Fibroblast of mammary gland (primary cell): ENCODE measurements around the gene RPS10.
A peak's percentile ranks its signal among the peaks of the same experiment; 100 is the strongest.

ENCODE experiments used
- DNase-seq: peaks from one replicate; pipeline ENCODE4 v3.0.0-alpha.2; 2010; ENCODE audit warnings: low read depth
- H3K4me3 ChIP-seq: 2 replicates; pipeline ENCODE4 v1.5.1; 2011; ENCODE audit warnings: low read depth, mild to moderate bottlenecking, low read length, moderate library complexity; ENCODE audit not compliant: control insufficient read depth
- TF ChIP-seq, protein P1 (sequence below): conservative IDR thresholded peaks from 2 replicates; pipeline ENCODE4 v1.5.1; 2011; ENCODE audit warnings: low read depth, low read length, inconsistent platforms; ENCODE audit not compliant: control insufficient read depth, insufficient read depth

RPS10 gene

DNA sequence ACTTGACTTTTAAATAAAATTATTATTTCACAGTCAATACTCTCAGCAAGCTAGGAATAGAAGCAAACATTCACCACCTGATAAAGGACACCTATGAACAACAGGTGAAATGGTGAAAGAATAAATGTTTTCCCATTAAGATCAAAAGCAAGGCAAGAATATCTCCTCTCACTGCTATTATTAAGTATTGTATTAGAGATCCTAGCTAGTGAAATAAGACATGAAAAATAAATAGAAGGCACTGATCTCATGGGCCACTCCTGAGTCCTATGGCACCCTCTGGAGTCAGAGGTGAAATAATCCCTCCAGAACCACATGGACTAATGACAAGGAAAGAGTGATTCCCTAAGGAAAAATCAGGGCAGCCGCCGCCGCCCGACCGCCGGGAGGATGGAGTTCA is 29.4 kb downstream of the RPS10 start:
- DNase-seq = no peak
- no peak overlapping the region for H3K4me3 ChIP-seq
- TF ChIP-seq, protein P1, sequence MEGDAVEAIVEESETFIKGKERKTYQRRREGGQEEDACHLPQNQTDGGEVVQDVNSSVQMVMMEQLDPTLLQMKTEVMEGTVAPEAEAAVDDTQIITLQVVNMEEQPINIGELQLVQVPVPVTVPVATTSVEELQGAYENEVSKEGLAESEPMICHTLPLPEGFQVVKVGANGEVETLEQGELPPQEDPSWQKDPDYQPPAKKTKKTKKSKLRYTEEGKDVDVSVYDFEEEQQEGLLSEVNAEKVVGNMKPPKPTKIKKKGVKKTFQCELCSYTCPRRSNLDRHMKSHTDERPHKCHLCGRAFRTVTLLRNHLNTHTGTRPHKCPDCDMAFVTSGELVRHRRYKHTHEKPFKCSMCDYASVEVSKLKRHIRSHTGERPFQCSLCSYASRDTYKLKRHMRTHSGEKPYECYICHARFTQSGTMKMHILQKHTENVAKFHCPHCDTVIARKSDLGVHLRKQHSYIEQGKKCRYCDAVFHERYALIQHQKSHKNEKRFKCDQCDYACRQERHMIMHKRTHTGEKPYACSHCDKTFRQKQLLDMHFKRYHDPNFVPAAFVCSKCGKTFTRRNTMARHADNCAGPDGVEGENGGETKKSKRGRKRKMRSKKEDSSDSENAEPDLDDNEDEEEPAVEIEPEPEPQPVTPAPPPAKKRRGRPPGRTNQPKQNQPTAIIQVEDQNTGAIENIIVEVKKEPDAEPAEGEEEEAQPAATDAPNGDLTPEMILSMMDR = no peak

DNA sequence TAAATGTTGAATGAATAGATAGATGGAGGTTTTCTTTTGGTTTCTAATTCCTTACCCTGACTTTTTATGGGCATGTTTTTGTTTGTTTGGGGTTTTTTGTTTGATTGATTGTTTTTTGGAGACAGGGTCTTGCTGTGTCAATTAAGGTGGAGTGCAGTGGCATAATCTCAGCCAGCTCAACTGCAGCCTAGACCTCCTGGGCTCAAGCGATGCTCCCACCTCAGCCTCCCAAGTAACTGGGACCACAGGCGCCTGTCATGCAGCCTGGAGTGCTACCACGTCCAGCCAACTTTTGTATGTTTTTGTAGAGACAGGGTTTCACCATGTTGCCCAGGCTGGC is 31.9 kb downstream of the RPS10 start:
- no peak for DNase-seq
- TF ChIP-seq, protein P1 = no peak
- H3K4me3 ChIP-seq = no peak overlapping the region

DNA sequence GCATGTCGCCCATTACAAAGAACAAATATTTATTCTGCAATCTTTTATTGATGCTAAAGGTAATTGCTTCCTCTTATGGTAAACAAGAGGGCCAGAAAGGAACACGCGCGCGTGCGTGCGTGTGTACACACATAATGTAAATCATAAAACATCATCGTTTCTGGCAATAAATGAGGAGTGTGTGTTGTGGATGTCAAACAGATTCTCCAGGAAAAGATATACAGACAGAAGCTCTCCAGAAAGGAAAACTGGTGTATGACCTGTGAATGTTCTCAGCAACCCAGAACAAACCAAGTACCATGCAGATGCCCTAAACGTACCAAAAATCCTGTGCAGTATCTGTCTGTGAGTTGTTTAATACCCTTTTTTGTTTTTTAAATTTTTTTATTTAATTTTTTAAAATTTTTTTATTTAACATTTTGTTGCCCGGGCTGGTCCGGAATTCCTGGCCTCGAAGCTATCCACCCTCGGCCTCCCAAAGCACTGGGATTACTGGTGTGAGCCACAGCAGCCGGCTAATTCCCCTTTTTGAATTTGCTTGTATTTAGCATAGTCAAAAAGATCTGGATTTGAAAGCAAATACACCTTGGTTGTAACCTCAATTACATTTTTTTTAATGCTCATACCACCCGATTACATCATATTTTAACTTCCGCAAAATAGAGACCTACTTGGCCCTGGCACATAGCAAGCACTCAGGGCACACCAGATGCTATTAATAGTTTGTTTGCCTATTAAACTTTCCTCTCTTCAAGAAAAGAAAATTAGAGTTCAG is 32.5 kb downstream of the RPS10 start:
- H3K4me3 ChIP-seq = peak overlapping the region; percentile 58
- TF ChIP-seq, protein P1 = no peak
- DNase-seq = no peak

DNA sequence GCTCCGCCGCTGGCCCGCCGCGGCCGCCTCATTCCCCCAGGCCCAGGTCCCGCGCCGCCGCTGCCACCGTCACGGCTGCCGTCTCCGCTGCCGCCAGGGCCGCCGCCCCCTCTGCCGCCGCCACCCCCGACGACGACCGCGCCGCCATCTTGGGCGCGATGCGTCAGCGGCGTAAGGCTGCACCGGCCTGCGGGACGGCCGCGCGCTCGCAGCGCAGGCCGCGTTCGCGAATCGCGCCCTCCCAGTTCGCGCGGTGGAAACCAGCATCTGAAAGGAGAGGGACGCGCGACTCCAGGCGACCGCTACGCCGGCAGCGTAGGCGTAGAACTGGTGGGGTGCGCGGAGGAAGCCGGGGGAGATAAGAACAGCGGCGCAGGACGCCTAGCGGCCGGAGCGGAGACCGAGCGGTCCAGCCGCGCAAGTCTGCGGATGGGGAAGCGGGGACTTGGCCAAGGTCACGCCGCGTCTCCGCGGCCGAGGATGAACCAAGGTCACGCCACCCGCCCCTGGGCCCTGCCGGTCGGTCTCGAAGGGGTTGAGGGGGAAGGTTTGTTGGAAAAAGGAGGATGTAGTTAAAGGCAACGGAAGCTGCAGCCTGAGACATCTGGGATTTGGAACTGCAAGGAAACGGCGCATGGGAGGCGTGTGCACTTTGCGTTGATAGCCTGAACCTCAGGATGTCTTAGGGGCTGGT is 33.2 kb downstream of the RPS10 start, which contains the start of gene NUDT3:
Gene NUDT3 (minus strand): TSS at position 173 of the 694 bp plus-strand sequence. CDS start 307 bp downstream, outside the sequence.
- peak; percentile 91 for DNase-seq
- H3K4me3 ChIP-seq = peak within 1 kb of the TSS; percentile 58
- TF ChIP-seq, protein P1 = peak; percentile 69

DNA sequence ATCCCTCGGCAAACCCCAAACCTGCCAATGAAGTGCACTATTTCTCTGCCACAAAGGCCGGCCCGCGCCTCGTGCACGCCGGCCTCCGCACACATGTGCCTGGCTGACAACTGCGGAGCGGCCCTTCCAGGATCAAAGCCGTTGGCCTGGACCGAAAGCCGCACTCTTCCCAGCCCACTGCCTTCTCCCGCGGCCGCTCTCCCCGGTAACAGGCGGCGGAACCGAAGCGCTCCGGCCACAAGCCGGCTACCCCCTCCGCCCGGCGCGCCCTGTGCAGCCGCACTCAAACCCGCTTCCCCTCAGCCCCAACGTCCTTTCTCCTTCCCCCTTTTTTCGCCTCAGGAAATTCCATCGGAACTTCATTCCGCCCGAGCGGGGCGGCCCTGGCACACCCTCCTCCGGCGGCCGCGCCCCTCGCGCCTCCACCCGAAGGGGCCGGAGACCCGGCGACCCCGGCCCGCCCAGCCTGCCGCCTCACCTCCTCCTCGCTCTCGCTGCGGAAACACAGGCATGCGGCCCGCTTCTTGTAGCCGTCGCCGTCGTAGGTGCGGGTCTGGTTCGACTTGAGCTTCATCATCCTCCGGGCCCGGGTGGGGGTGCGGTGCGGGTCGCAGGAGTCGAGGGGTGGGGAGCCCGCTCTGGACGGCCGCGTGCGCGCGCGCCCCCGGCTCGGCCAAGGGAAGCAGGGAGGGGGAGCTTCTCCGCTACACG is 33.9 kb downstream of the RPS10 start:
- DNase-seq = peak; percentile 42
- TF ChIP-seq, protein P1 = no peak

DNA sequence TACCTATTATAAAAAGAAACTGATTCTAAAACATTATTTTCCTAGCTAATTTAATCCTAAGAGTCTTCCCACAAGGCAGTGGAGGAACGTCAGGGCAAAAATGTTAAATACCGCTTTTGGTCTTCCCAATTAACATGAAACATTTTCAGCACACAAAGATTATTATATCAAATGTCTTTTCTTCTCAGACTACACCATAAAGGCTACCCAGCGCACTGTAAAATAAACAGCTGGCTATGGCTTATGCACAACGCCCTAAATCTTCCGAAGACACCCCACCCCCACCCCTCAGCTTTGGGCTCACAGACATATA is 34.4 kb downstream of the RPS10 start:
- peak overlapping the region; percentile 54 for H3K4me3 ChIP-seq
- TF ChIP-seq, protein P1 = no peak
- DNase-seq = no peak

More for the DNA sequence above, 33.9 kb downstream of the RPS10 start:
- H3K4me3 ChIP-seq = peak overlapping the region; percentile 54
